Measurements from ENCODE around the gene CPEB1. TPM values are rescaled to one million over a fixed set of nuclear protein-coding genes. Genes with fewer than 3 reads are reported as not detected.

Gene CPEB1
- total RNA-seq, 1 donor = 3.9 TPM

DNA sequence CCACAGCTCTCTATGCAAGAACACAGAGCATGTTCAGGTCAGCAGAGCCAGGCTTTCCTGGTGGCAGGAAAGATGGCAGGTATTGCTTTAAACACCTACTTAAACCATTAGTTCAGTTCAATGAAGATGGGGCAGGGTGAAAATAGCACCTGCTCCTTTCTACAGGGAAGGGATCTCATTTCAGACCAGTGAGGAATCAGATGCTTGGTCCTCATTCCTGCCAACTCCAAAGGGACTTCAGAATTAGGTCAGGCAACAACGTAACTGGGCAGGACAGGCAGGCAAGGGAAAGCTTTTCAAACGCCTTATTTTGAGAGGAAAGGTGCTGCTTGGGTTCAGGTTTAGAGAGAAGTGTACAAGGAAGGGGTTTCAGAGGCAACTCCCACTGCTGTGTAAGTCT, 94.3 kb downstream of the CPEB1 start:
- H3K4me3 ChIP-seq (ENCODE audit: low read depth, low read length) = no peak overlapping the region
- DNase-seq (ENCODE audit: low read depth) = no peak
- TF ChIP-seq, protein P1, sequence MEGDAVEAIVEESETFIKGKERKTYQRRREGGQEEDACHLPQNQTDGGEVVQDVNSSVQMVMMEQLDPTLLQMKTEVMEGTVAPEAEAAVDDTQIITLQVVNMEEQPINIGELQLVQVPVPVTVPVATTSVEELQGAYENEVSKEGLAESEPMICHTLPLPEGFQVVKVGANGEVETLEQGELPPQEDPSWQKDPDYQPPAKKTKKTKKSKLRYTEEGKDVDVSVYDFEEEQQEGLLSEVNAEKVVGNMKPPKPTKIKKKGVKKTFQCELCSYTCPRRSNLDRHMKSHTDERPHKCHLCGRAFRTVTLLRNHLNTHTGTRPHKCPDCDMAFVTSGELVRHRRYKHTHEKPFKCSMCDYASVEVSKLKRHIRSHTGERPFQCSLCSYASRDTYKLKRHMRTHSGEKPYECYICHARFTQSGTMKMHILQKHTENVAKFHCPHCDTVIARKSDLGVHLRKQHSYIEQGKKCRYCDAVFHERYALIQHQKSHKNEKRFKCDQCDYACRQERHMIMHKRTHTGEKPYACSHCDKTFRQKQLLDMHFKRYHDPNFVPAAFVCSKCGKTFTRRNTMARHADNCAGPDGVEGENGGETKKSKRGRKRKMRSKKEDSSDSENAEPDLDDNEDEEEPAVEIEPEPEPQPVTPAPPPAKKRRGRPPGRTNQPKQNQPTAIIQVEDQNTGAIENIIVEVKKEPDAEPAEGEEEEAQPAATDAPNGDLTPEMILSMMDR (IDR thresholded peaks at IDR 0.05; ENCODE audit: insufficient read depth, low read depth, low read length) = no peak

DNA sequence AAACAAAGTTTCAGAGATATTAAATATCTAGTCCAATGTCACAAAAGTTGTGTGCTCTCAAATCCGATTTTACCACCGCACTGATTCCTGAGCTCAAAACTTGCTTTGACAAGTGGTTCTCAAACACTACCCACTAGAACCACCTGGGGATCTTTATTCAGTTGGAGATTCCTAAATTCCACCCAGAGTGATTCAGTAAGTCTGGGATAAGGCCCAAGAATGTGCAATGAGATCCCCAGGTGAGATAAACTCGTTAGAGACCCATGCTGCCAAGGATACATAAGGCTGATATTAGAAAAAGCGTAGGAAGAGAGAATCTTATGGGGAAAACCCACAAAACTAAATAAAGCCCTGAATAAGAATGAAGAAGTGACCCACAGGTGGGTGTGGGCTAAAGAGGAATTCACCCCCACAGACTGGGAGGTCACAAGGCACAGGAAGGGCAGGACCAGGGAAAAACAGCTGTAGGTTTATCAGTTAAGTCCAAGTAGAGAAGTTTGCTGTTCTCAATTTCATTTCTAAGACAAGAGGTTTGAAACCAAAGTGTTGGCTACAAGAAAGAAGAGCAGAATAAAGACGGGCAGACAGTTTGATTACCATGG, 95.4 kb downstream of the CPEB1 start:
- TF ChIP-seq, protein P1 (IDR thresholded peaks at IDR 0.05; ENCODE audit: insufficient read depth, low read depth, low read length) = no peak
- DNase-seq (ENCODE audit: low read depth) = no peak
- H3K4me3 ChIP-seq (ENCODE audit: low read depth, low read length) = no peak overlapping the region

DNA sequence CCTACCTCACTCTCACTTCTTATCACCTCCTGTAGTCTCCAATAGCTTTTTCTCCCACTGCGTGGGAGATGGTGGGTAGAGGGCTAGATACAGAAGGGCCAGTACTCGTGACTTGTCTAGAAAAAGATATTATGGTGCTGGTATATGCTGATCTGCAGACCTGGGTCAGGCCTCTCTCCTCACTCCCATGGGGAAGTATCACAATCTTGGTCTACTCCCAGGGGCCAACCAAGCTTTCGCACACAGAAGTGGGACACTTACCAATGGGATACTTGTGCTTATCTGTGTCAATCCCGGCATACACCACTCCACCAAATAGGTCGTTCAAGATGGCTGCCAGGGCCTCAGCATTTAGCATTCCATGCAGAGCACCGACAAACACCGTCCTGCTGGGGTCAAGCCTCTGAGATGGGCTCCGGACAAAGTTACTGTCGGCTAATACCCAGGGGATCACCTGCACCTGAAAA, 97.9 kb downstream of the CPEB1 start:
- DNase-seq (ENCODE audit: low read depth) = no peak
- TF ChIP-seq, protein P1 (IDR thresholded peaks at IDR 0.05; ENCODE audit: insufficient read depth, low read depth, low read length) = no peak
- H3K4me3 ChIP-seq (ENCODE audit: low read depth, low read length) = no peak overlapping the region

DNA sequence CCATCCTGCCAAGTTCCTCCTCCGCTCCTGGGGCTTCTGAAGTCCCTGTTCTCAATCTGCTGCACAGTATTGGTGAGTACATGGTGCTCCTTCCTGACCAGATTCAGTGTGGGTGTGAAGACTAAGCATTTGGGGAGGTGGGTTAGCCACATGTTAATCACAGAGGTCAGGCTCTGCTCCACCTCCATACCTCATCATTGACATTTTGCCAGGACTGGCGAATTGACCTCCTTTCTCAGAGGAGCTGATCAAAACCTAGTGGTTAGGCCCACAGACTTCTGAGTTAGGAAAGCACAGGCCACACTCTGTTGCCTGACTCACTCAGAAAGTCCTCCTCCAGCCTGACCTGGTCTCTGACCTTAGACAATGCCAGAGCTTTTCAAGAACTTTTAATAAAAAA, 98.5 kb downstream of the CPEB1 start:
- no peak overlapping the region for H3K4me3 ChIP-seq (ENCODE audit: low read depth, low read length)
- TF ChIP-seq, protein P1 (IDR thresholded peaks at IDR 0.05; ENCODE audit: insufficient read depth, low read depth, low read length) = no peak
- DNase-seq (ENCODE audit: low read depth) = no peak

DNA sequence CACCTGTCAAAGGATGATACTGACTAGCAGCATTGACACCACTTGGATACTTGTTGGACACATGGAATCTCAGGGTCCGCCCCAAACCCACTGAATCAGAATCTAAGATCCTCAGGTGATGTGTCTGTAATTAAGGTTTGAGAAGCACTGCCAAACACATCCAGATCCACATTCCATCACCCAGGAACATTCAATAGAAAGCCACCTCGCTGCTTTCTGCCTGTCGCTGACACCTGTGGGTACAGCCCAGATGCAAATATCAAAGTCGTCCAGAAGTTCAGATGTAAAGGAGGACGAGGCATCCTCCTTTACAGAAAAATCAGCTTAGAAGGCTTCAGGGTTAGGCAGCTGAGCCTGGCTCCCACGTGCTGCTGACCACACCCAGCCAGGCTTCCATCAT, 101.7 kb downstream of the CPEB1 start:
- TF ChIP-seq, protein P1 (IDR thresholded peaks at IDR 0.05; ENCODE audit: insufficient read depth, low read depth, low read length) = no peak
- no peak for DNase-seq (ENCODE audit: low read depth)
- no peak overlapping the region for H3K4me3 ChIP-seq (ENCODE audit: low read depth, low read length)

DNA sequence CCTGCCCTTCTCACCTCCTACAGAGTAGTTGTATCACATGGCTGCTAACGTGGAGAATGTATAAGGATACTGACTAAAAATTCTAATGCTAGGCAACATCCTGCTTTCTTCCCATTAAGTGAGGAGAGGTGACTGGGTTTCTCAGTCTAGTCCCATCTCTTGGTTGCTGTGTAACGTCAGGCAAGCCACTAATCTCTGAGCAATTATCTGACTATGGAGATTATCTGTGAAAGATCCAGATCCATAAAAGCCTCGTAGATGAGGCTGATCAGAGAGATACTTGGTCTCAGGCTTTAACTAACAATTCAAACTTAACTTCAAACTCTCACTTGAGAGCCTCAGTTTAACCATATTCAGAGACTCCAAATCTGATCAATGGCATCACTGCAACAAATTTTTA, 102.2 kb downstream of the CPEB1 start:
- TF ChIP-seq, protein P1 (IDR thresholded peaks at IDR 0.05; ENCODE audit: insufficient read depth, low read depth, low read length) = no peak
- DNase-seq (ENCODE audit: low read depth) = no peak
- H3K4me3 ChIP-seq (ENCODE audit: low read depth, low read length) = no peak overlapping the region

DNA sequence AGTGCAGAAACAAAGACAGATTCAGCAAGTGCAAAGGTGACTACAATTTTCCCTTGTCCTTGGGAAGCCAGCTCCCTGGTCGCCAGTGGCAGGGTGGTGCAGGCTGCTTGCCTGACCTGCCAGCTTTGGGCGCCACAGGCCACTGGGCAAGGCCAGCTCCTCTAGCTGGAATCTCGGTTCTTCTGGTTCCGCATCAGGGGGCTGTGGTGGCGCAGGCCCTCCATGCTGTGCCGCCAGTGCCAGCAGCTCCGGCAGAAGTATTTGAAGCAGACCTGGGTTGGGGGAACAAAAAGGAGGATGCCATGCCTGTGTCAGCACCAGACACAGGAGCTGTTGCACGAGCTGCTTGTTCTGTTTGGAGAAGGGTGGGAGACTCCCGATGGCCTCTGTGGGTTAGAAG, 102.7 kb downstream of the CPEB1 start:
- no peak overlapping the region for H3K4me3 ChIP-seq (ENCODE audit: low read depth, low read length)
- TF ChIP-seq, protein P1 (IDR thresholded peaks at IDR 0.05; ENCODE audit: insufficient read depth, low read depth, low read length) = no peak
- no peak for DNase-seq (ENCODE audit: low read depth)
